ENCODE results near the gene SS18L1.

SS18L1 gene

DNA sequence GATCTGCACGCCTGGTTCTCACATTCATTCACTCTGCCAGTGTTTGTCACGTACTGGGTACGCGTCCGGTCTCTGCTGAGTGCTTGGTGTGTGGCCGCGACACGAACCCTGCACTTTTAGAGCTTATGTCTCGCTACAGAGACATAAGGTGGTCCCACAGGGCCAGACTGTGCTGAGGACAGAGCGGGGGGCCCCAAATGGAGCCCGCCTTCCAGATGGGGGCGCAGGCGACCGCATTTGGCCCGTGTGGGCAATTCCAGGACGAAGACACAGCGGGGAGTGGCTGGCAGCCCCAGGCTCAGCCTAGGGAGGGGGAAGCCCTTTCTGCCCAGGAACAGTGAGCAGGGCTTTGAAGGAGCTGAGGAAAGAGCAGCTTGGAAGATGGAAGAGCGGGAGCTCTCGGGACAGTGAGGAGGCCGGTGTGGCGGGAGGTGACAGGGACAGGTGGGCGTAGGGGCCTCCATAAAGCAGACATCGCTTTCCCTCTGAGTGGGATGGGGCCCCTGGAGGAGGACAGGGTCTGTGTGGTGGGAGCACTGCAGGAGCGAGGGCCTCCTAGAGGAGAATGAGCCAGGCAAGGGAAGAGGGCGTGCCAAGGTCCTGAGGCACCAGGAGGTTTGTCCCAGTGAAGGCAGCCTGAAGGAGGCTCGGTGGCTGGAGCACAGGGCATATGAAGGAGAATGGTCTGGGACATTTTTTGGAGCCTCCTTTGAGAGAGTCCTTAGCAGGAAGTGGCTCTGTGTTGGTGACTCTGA, 31.5 kb downstream of the SS18L1 start:
- DNase-seq = no peak

DNA sequence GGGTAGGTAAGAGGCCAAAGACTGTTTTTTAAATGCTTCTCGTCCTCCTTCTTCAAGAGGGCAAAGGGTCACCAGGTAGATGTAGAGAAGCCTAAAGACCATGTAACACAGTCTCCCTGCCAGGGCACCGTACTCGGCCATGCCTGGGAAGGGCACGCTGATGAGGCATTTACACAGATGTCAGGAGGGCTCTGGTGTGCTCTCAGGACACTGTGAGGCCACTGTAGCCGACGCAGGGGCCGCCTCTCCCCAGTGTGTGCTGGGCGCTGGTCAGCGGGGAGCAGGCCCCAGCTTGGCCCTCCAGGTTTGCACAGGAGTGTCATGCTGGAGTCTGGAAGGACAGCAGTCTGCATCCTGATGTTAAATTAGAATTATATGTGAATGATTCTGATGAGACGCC, 32.1 kb downstream of the SS18L1 start:
- DNase-seq = no peak

DNA sequence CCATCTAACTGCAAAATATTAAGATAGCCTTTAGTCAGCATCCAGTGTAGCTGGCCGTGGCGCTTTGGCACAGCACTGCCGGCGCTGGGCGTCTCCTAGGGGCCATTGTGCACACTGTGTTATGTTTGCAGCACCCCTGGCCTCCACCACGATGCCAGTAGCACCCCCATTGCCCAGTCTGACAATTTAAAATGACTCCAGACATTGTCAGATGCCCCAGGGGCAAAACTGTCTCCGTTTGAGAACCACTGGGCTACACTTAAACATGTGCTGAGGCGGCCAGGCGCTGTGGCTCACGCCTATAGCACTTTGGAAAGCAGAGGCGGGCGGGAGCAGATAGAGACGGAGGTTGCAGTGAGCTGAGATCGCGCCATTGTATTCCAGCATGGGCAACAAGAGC, 33.3 kb downstream of the SS18L1 start:
- DNase-seq = no peak

DNA sequence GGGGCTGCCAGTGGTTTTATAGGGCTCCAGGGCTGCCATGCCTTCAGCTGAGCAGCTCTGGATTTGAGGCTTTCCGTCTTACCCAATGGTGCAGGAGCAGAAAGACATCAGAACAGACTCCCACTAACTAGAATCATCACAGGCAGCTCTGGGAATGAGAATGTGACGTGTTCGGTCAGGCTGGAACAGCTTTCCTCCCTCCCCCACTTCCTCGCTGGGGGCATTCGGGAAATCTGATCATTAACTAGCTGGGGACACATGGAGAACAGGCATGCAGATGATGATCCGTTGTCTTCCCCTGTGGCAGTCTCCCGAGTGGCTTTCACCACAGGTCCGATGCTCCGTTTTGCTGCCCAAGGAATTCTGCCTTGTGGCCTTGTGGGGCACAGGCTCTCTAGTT, 33.7 kb downstream of the SS18L1 start:
- no peak for DNase-seq

DNA sequence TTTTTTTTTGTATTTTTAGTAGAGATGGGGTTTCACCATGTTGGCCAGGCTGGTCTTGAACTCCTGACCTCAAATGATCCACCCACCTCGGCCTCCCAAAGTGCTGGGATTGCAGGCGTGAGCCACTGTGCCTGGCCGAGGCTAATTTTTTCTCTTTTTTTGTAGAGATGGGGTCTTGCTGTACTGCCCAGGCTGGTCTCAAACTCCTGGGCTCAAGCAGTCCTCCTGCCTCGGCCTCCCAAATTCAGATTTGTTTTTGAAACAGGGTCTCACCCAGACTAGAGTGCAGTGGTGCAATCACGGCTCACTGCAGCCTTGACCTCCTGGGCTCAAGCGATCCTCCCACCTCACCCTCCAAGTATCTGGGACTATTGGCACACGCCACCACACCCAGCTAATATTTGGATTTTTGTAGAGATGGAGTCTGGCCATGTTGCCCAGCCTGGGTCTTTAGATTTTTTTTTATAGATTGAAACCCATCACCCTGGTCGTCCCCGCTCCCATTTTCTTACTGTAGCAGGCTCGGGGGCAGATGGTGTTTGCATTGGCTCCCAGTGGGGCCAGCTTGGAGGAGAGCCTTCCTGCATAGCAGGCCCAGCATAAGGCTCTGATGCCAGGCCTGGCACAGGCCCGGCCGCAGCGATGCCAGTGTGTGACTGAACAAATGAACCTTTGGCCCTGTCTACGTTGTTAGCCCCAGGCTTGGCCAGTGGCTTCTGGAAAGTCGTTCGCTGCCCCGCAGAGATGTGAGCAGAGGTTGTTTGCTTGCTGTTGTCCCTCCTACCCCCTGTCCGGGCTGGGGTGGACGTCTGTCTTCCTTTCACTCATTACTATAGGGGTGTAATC, 35.0 kb downstream of the SS18L1 start:
- DNase-seq = no peak

DNA sequence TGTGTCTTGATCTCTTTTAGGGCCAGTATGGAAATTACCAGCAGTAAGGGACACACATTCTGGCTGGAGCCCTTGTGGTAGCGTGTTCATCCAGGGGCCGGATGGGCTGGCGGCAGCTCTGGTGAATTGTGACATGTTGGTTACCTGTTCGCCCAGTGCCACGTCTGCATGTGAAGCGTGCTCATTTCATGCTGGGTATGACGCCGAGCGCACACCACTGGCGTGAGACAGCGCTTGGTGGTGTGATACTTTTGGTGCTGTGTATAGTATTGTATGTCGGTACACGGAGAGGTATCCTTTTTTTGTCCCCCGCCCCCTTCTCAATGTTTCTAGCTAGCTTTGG, 35.6 kb downstream of the SS18L1 start:
- no peak for DNase-seq

DNA sequence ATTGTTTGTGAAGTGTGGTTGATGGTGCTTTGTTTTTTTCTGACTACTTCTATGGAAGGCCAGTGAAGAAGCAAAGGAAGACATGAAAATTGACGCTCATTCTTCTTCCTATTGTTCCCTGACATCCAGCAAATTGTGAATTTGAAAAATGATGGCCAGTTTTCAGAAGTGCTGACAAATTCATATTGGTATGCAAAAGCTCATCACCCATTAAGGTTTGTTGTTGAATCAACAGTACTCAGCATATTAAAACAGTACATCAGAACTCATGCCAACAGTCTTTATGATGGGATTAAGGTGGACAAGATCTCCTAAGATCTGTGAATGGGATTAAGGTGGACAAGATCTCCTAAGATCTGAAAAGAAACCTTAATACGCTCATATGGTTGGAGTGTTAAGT, 38.2 kb downstream of the SS18L1 start:
- no peak for DNase-seq

DNA sequence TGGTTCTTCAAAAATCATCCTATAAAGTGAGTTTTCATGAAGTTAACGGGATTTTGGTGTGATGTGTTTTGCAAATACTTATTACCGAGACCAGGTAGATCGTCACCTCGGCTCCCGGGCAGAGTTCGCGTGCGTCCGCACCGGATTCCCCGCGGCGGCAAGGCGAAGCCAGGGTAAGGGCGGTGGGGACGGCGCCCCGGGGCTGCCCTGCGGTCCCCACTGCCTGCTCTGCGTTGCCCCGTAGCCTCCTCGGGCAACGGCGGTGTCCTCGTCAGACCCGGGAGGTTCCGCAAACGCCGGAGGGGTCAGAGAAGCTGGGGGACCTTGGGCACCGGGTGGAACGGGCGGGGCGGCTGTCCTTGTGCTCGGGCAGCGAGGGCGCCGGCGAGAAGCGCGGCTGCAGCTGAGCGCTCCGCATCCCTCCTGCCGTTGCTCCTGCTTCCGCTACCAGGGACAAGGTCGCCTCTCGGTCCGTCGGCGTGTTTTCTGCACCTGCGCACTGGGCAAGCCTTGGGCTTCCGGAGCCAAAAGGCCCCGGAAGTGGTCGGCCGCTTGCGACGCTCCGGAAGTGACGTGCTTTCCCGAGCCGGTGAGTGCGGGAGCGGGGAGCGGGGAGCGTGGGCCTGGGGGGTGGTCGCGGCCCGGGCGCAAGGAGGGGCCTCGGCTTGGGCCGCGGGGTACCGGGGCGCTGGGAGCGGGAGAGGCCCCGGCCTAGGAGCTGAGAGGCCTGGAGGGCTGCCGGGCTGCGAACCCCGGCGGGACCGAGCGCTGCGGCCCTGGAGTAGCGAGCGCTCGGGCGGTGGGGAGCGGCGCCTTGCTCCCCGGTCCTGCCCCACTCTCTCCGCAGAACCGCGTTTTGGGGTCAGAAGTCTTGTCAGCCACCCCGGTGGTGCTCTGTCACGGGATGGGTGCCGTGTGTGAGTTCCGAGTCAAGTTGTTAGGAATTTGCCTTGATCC, 39.2 kb downstream of the SS18L1 start, which contains the start of gene MTG2:
Gene MTG2 (plus strand): TSS at position 560 of the 957 bp plus-strand sequence. CDS start 10,393 bp downstream, outside the sequence.
- peak; percentile 87 to 91 for DNase-seq

DNA sequence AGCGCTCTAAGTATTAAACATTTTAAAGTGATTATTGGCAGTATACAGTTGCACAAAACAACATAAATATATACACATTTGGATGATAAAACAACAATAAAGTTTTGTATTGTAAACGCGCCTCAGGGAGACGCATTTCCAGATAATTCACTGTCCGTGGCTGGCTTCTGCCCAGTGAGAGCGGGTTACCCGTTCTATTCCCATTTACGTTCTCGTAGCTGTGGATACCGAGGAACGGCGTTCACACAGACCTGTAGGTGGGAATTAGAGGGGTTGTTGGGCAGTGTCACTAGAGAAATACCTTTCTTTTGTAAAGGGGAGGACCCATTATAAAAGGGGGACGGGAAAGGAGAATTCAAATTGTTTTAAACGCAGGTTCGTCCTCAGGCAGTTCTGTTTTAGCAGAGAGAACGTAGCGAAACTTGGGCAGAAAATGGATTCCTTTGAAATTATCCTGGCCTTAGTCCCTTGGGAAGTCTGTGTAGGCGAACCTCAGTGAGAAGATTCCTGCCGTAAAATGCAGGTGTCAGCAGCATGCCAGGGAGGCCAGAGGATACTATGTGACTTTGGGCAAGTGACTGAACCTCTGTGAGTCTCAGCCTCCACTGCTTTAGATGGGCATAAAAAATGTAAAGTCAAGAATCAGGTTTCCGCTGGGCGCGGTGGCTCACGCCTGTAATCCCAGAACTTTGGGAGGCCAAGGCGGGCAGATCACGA, 40.0 kb downstream of the SS18L1 start:
- no peak for DNase-seq

DNA sequence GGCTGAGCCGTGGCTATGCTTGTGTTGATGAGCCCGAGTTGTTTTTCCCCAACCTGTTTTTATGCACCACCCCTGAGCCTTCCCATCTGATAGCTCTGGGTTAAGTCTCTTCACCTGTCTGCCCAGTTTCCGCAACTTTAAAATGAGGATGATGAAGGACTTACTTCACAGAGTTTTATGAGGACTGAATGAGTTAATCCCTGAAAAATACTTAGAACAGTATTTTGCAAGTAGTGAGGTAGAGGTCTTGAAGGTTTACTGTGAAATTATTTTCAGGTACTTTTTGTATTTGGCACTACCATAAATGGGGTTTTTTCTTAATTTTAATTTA, 42.5 kb downstream of the SS18L1 start:
- DNase-seq = no peak

DNA sequence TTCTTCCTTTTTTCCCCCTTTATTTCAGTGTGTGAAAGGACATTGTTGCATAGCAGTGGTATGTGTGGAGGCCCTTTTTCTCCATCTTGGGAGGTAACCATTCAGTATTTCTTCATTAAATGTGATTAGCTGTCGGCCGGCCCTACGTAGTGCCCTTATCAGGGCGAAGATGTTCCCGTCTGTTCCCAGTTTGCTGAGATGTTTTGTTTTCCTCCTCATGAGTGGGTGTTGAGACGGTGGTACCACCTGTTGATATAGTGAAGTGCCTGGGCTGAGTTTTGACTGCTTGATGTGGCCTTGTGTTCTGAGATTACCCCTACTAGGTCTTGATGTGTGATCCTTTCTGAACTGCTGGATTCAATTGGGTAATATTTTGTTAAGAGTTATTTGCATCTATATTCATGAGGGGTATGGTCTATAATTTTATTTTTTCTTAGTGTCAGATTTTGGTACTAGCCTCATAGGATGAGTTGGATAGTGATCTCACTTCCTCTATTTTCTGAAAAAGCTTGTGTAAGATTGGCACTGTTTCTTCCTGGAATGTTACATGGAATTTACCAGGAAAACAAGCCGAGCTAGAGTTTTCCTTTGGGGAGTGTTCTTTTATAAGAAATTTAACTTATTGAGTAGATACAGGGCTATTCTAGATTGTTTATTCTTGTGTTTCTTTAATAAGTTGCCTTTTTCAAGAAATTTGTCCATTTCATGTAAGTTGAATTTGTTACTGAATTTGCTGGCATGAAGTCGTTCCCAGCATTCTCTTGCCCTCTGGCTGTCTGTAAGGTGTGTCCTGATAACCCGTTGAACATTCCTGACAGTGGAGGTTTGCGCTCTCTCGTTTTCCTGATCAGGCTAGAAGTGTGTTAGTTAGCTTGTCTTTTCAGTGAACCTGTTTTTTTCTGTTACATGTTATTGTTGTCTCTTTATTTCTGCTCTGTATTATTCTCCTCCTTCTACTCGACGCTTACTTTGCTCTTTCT, 43.6 kb downstream of the SS18L1 start:
- DNase-seq = no peak

DNA sequence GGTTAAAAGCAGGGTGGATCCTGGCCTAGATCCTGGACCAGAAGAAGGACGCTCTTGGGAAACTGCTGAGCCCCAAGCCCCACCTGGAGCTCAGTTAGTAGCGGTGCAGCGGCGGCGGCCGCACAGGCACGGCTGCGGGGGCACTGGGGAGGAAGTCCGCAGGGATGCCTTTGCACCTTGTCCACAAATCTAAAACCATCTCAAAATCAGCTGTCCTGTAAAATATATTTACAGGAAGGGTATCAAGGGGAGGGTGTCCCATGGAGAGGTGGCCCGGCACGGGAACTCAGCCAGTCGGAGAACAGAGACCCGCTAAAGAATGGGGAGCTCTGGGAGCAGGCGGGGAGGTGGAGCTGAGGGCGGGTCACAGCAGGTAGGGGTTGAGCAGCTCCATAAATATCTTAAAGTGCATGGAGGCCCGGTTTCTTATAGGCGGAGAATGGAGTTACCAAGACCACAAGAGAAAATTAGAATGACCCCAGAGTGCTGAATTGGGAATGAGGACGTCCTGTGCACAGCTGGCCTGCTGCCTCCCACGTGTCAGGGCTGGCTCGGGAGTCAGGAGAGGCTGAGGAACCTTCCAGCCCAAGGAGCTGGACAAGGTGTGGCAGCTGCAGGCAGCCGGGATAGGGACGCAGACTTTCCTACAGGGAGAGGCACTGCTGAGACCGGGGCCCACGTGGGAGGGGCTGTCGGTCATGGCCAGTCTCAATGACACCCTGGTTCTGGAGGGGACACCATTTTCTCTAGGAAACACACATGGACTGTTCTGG, 47.3 kb downstream of the SS18L1 start:
- no peak for DNase-seq

DNA sequence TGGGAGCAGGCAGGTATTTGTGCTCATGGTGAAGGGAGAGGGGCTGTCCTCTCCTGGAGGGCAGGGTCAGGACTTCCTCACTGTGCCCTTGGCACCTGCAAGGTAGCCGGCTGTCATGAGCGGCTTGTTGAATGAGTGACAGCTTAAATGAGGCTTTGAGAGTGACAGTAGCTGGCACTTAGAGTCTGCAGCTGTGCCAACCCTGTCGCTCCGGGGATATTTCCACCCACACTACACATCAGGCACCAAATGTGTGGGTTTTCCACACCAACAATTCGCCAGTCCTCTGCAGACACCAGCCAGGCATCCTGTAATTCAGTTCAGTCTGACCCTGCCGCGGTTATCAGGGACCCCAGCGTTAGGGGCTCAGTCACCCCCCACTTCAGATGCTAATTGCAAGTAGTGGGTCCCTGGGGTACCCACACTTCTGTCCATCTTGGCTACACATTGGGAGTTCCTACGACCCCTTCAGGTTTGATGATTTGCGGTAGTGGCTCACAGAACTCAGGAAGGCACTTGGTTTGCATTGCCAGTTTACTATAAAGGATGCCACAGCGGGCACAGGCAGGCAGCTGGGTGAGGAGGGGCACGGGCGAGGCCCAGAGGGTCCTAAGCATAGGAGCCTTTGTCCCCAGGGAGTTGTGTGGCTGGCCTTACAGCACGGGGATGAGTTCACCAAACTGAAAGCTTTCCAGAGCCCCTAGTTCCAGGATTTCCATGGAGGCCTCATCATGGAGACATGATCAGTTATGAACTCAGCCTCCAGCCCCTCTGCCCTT, 48.4 kb downstream of the SS18L1 start:
- no peak for DNase-seq

DNA sequence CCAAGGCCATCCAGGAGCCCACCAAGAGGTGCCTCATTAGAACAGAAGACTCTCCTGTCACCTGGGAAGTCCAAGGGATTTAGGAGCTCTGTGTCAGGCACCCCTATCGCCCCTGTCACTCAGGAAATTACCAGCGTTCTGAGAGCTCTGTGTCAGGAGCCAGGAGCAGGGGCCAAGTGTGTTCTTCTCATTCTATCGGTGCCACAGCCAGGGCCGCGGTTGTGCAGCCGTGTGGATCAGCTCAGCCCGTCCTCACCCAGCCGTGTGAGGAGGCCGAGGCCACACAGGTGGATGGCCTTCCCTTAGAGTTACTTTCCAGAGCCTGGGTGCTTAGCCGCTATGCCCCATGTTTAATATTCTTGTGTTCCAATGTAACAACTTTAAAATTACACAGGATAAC, 49.1 kb downstream of the SS18L1 start:
- no peak for DNase-seq

DNA sequence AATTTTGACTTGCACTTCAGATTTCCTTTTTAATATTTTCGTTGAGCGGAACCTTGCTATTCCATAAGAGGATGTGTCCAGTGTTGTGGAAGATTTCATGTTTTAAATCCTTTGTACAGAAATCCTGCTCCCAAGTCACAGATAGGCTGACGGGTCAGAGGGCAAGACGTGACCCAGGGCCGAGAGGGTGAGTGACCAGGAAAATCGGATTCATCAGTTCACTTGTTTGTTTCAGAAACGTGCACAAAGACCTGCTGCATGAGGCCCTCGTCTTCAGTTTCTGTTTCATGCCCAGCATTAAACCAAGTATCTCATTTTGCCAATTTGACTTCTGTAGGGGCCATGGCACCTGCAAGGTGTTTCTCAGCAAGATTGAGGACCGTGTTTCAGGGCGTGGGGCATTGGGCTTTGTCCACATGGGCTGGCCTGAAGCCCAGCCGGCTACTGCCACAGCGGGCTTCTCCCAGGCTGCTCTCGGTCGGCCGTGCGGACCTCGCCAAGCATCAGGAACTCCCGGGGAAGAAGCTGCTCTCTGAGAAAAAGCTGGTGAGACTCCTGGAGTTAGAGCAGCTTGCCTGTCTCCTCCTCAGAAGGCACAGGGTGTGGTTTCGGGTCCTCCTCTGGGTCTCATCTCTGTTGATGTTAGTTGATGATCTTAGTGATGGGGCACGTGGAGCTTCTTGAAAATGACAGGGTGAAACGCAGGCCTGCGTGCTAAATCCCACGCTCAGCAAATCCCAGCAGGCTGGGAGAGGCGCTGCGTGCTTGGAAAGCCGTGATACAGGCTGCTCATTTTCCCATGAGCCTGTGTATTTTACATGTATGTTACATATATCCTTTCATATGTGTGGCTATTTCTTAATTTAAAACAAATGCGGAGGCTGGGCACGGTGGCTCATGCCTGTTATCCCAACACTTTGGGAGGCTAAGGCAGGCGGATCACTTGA, 49.8 kb downstream of the SS18L1 start:
- no peak for DNase-seq

DNA sequence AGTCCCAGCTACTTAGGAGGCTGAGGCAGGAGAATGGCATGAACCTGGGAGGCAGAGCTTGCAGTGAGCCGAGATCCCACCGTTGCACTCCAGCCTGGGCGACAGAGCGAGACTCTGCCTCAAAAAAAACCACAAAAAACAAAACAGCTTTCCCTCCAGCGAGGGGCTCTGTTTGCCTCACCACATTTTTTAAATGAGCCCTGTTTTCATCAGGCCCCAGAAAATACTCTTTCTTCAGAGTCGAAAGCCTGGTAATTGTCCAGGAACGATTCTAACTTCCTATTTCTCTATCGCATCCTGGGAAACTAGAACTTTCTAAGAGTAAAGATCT, 51.5 kb downstream of the SS18L1 start:
- DNase-seq = no peak

DNA sequence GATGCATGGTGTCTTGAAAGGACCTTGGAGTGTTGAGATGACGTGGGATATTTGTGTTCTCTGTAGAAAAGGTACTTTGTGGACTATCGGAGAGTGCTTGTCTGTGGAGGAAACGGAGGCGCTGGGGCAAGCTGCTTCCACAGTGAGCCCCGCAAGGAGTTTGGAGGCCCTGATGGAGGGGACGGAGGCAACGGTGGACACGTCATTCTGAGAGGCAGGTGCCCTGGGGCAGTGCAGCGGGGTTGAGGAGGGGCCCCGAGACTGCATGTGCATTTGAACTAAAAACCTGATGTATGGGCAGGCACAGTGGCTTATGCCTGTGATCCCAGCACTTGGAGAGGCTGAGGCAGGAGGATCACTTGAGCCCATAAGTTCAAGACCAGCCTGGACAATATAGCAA, 52.2 kb downstream of the SS18L1 start:
- DNase-seq = no peak

DNA sequence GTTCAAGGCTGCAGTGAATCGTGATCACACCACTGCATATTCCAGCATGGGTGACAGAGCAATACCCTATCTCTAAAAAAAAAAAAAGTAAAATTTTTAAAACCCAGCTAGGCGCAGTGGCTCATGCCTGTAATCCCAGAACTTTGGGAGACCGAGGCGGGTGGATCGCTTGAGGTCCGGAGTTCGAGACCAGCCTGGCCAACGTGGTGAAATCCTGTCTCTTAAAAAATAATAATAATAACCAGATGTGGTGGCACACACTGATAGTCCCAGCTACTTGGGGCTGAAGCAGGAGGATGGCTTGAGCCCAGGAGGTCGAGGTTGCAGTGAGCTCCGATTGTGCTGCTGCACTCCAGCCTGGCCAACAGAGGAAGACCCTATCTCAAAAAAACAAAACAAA, 52.7 kb downstream of the SS18L1 start:
- DNase-seq = no peak

DNA sequence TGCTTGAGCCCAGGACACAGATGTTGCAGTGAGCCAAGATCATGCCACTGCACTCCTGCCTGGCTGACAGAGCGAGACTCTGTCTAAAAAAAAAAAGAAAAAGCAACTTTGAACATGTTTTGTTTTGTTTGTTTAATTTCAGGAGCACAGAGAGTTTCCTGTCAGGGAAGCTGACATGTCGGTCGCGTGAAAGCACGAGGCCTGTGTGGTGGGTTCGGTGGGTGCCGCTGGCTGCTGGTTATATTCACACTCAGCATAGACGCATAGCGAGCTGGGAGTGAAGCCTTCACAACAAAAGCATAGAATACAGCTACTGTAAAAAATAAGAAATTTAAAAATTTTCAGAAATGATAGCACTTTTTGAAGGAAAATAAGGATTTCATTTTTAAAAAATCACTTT, 53.7 kb downstream of the SS18L1 start:
- no peak for DNase-seq

Data from stimulated activated CD4-positive, alpha-beta T cell treated with anti-CD3 and anti-CD28 coated beads, Interleukin-2, amount 100 ng/mL, for 48 hours (primary cell).